H1 (cell line): ENCODE data around the gene TMEM51. TPM values are rescaled to one million over a fixed set of nuclear protein-coding genes. Genes with fewer than 3 reads are reported as not detected.

Source experiments
- GTF2F1 ChIP-seq: IDR thresholded peaks from 2 replicates; pipeline ENCODE4 v1.6.1; 2012; ENCODE audit warnings: low read depth, low read length, improper control_type of control experiment, borderline replicate concordance
- PHF8 ChIP-seq: fragments of 200-600 bp; sonication (generic); conservative IDR thresholded peaks from 2 replicates; pipeline ENCODE4 v1.7.1; 2012; ENCODE audit warnings: low read depth, mild to moderate bottlenecking, inconsistent platforms, low read length, moderate library complexity
- POLR2A ChIP-seq, 2 experiments: IDR thresholded peaks; 1 replicate in 1 of 2; 2 replicates in 1 of 2; pipeline ENCODE4 v1.6.1; 2011; ENCODE audit warnings: low read depth in 2 of 2, low read length in 2 of 2, mild to moderate bottlenecking in 2 of 2; ENCODE audit errors: control extremely low read depth in 1 of 2
- polyA plus RNA-seq, 7 experiments: library from polyadenylated mRNA; depleted of rRNA in 3 of 7; stranded (reverse) in 5 of 7; unstranded in 2 of 7; fragments of >200 nt in 5 of 7; fragments of 200-250 nt in 2 of 7; gene quantifications; 1 replicate in 5 of 7; 2 replicates in 1 of 7; 4 replicates in 1 of 7; pipeline versions ENCODE4 v1.2.1 to v1.2.3, GENCODE V29; 2011 to 2013; ENCODE audit warnings: missing spikeins in 2 of 7, mixed read lengths in 2 of 7
- total RNA-seq: library from RNA; stranded (reverse); fragmentation: NEBNext Ultra II Directional; extraction: Animal tissue kit (Norgen Biotek cat#: 25700); gene quantifications from 2 replicates; pipeline ENCODE4 v1.2.1, GENCODE V29; 2021

TMEM51 gene
- total and polyA plus RNA-seq, 2 of the 8 experiments (the other 6 are each of a cell fraction or from before 2014, with no cell fraction given): 9.9 to 10.7 TPM

GRCh38 chr1:15159166-15159555 lies 5.6 kb downstream of the TMEM51 start (continued):
- TF ChIP-seq GTF2F1: no peak
- no peak for TF ChIP-seq POLR2A (IDR thresholded peaks at IDR 0.05; ENCODE audit: control extremely low read depth in 1 of 2, low read depth in 2 of 2, low read length in 2 of 2)
- no peak for TF ChIP-seq PHF8
